ENCODE data around the gene RNH1. TPM values are rescaled to one million over a fixed set of nuclear protein-coding genes. Genes with fewer than 3 reads are reported as not detected.
"Not testable (repeated sequence)": the region's sequence is repeated elsewhere in the genome, so short reads cannot be mapped to it uniquely, and the experiment has no call there.

The RNH1 gene
- total RNA-seq, 2 donors from 2014 or later, result 97.8 to 153 TPM

DNA sequence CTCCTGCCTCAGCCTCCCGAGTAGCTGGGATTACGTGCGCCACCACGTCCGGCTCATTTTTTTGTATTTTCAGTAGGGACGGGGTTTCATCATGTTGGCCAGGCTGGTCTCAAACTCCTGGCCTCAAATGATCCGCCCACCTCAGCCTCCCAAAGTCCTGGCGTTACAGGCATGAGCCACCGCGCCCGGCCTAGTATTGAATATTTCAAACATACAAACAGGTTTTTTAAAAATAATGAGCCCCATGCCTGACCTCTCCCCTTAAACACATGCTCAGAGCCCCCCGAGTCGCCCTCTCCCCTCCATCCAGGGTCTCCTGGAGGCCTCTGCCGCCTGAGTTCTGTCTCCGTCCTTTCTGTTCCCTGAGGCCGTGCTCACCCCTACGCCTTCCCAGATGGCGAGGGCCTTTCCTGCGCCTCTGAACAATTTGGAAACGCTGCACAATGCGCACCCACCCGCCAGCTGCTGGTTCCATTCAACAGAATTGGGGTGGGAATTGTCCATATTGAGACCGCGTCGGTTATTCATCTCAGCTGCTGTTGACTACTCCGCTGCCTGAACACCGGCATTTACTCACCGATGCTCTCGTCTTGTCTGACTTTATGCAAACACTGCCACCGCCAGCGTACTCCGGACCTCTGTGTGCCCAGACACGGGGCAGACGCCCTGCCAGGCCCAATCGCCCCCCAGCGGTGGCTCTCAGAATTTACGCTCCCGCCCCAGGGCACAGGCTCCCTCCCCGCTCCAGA, 13.6 kb upstream of the RNH1 start:
- WGBS, 2 donors, result 89 to 92% methylated on average over 39 of the region's 39 CpGs
- no peak for ATAC-seq
- Histone ChIP-seq H3K4me1 (peaks cover 12% of the 10 kb centered on the region), H3K36me3 (replicated peaks in 1 of 2; ENCODE audit: insufficient read depth in 1 of 2, low read depth in 2 of 2) (no peaks in the 10 kb centered on the region), H3K4me3 (no peak overlapping the region), H3K27ac (no peak overlapping the region), H3K27me3 (no peaks in the 10 kb centered on the region), H3K9me3 (no peaks in the 10 kb centered on the region)
- intact Hi-C loops (cut with DNase I), result no loop called here
- peak in 1 of 4 donors; percentile 10 for DNase-seq
- TF ChIP-seq, protein P1, sequence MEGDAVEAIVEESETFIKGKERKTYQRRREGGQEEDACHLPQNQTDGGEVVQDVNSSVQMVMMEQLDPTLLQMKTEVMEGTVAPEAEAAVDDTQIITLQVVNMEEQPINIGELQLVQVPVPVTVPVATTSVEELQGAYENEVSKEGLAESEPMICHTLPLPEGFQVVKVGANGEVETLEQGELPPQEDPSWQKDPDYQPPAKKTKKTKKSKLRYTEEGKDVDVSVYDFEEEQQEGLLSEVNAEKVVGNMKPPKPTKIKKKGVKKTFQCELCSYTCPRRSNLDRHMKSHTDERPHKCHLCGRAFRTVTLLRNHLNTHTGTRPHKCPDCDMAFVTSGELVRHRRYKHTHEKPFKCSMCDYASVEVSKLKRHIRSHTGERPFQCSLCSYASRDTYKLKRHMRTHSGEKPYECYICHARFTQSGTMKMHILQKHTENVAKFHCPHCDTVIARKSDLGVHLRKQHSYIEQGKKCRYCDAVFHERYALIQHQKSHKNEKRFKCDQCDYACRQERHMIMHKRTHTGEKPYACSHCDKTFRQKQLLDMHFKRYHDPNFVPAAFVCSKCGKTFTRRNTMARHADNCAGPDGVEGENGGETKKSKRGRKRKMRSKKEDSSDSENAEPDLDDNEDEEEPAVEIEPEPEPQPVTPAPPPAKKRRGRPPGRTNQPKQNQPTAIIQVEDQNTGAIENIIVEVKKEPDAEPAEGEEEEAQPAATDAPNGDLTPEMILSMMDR (IDR thresholded peaks at IDR 0.05), result no peak
- no peak for TF ChIP-seq POLR2A (IDR thresholded peaks at IDR 0.05)

DNA sequence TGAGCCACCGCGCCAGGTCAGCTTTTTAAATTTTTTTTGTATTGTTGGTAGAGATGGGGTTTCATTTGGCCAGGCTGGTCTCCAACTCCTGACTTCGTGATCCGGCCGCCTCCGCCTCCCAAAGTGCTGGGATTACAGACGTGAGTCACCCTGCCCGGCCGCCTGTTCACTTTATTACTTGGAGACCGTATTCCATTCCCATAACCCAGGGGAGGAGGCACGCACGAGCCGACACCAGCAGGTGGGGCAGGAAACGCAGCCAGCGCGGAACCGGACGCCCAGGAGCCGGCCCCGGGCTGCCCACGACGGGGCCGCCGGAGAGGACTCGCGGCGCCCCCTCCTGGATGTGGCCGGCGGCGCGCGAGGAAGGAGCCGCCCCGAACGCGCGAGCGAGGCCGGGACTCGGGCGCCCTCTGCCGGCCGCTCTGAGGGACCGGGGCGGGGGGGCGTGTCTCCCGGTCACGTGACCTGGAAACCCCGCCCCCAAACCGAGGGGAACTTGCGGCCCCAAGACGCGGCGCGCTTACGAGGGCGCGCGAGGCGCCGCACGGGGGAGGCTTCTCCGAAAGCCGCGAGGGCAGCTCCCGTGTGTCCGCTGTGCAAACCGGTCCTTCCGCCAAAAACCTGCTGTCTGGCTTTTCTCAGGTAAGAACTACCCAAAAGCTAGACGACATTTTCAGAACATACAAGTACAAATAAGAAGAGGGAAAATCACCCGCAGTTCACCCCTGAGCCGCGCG, 11.6 kb upstream of the RNH1 start:
- Histone ChIP-seq H3K36me3 (replicated peaks in 1 of 2; ENCODE audit: insufficient read depth in 1 of 2, low read depth in 2 of 2) (no peaks in the 10 kb centered on the region), H3K9me3 (no peaks in the 10 kb centered on the region), H3K4me1 (peaks cover 12% of the 10 kb centered on the region), H3K4me3 (no peak overlapping the region), H3K27ac (peak overlapping the region; percentile 59 to 88 (median 72)), H3K27me3 (no peaks in the 10 kb centered on the region)
- DNase-seq (peak; percentile 91 to 95 (median 95)), ATAC-seq (peak; percentile 98)
- TF ChIP-seq POLR2A (IDR thresholded peaks at IDR 0.05), result peak in 2 of 3 donors; percentile 37 to 40
- TF ChIP-seq, protein P1 (IDR thresholded peaks at IDR 0.05), result peak; percentile 62 to 100 (median 100)
- intact Hi-C loops (cut with DNase I), result no loop called here
- 8 to 42% methylated on average over 12 to 68 of the region's 74 CpGs for WGBS, 2 donors

DNA sequence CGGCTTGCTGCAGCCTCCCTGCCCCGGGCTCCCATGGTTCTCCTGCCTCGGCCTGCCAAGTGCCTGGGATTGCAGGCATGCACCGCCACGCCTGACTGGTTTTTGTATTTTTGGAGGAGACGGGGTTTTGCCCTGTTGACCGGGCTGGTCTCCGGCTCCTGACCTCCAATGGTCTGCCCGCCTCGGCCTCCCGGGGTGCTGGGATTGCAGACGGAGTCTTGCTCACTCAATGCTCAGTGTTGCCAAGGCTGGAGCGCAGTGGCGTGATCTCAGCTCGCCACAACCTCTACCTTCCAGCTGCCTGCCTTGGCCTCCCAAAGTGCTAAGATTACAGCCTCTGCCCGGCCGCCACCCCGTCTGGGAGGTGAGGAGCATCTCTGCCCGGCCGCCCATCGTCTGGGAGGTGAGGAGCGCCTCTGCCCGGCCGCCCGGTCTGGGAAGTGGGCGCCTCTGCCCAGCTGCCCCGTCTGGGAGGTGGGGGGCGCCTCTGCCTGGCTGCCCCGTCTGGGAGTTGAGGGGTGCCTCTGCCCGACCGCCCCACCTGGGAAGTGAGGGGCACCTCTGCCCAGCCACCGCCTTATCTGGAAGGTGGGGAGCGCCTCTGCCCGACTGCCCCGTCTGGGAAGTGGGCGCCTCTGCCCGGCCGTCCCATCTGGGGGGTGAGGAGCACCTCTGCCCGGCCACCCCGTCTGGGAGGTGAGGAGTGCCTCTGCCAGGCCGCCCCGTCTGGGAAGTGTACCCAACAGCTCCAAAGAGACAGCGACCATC, 10.1 kb upstream of the RNH1 start:
- H3K9me3 ChIP-seq; ATAC-seq; H3K4me3 ChIP-seq; H3K27me3 ChIP-seq; H3K36me3 ChIP-seq (replicated peaks in 1 of 2; ENCODE audit: insufficient read depth in 1 of 2, low read depth in 2 of 2); intact Hi-C loops (cut with DNase I); H3K27ac ChIP-seq: not testable (repeated sequence)
- 92 to 94% methylated on average over 22 to 24 of the region's 43 CpGs for WGBS, 2 donors
- peaks cover 12% of the 10 kb centered on the region for H3K4me1 ChIP-seq
- DNase-seq, result peak in 1 of 4 donors; percentile 12

DNA sequence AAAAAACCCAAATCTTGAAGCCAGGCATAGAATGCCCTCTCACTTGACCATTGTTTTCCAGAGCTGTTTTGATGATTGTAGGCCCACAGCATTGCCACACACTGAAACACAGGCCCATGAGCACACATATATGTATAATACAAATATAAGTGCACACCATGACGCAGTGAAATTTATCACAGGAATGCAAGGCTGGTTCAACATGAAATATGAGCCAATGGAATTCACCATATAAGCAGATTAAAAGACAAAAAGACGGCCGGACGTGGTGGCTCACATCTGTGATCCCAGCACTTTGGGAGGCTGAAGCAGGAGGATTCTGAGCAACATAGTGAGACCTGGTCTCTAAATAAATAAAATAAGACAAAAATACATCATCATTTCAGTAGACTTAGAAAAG, 9.4 kb upstream of the RNH1 start:
- ATAC-seq (no peak), DNase-seq (no peak)
- H3K4me3 ChIP-seq, result no peak overlapping the region
- no peak overlapping the region for H3K27ac ChIP-seq
- no peak for TF ChIP-seq POLR2A (IDR thresholded peaks at IDR 0.05)
- TF ChIP-seq, protein P1 (IDR thresholded peaks at IDR 0.05), result no peak
- H3K9me3 ChIP-seq, result no peaks in the 10 kb centered on the region
- no peaks in the 10 kb centered on the region for H3K36me3 ChIP-seq (replicated peaks in 1 of 2; ENCODE audit: insufficient read depth in 1 of 2, low read depth in 2 of 2)
- WGBS, 2 donors, result 94 to 95% methylated on average over 4 of the region's 4 CpGs
- intact Hi-C loops (cut with DNase I), result no loop called here
- no peaks in the 10 kb centered on the region for H3K27me3 ChIP-seq
- peaks cover 12% of the 10 kb centered on the region for H3K4me1 ChIP-seq

DNA sequence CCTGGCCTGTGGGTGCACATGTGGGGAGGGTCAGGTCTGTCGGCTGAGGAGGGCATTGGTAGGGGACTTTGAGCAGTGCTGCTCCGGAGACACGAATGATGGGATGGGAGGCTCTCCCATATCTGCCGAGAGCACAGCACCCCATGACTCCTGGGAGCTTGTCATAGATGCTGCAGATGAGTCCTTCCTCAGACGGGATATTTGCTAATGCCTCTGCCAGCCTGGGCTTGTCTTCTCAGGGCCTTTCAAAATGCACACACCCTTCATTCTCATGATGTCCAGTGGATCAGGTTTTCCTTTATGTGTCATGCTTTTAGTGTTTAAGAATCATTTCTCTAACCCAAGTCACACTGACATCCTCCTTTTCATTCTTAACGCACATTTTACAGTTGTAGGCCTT, 8.1 kb upstream of the RNH1 start:
- peaks cover 12% of the 10 kb centered on the region for H3K4me1 ChIP-seq
- H3K9me3 ChIP-seq, result no peaks in the 10 kb centered on the region
- no peak for ATAC-seq
- 80 to 96% methylated on average over 6 of the region's 6 CpGs for WGBS, 2 donors
- no peaks in the 10 kb centered on the region for H3K27me3 ChIP-seq
- H3K27ac ChIP-seq, result no peak overlapping the region
- DNase-seq, result no peak
- no peaks in the 10 kb centered on the region for H3K36me3 ChIP-seq (replicated peaks in 1 of 2; ENCODE audit: insufficient read depth in 1 of 2, low read depth in 2 of 2)
- TF ChIP-seq, protein P1 (IDR thresholded peaks at IDR 0.05), result no peak
- no peak for TF ChIP-seq POLR2A (IDR thresholded peaks at IDR 0.05)
- H3K4me3 ChIP-seq, result no peak overlapping the region
- intact Hi-C loops (cut with DNase I), result no loop called here

Data from body of pancreas (tissue), 4 donors.